B cell (primary cell): Measurements from ENCODE around the gene TSPAN32.

Experiments used
- EZH2 ChIP-seq: IDR thresholded peaks from 2 replicates; pipeline ENCODE4 v1.6.1; 2012; ENCODE audit warnings: borderline replicate concordance, low read depth, mild to moderate bottlenecking, moderate library complexity, low read length; ENCODE audit not compliant: insufficient read depth, poor library complexity, severe bottlenecking
- TF ChIP-seq, protein P1 (sequence below): fragments of 200-600 bp; IDR thresholded peaks from one replicate; pipeline ENCODE4 v1.8.0; 2022; ENCODE audit warnings: antibody characterized with exemption, mild to moderate bottlenecking

DNA sequence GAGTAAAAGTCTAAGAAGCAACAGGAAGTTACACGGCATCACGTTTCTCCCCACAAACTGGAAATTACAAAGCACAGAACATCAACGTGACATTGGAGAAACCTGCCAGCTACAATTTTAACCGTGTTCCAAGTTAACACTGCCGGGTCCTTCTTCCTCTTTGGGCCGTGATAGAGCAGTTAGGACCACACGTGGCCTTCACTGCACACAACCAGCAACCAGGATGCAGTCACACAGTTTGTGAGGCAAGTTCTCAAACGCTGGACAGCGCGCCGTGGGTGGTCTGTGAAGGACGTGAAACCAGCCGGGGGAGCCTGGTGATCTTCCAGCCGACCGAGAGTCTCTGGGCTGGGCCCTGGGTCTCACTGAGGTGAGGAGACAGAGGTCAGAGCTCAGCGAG lies 14.7 kb upstream of the TSPAN32 start:
- TF ChIP-seq, protein P1, sequence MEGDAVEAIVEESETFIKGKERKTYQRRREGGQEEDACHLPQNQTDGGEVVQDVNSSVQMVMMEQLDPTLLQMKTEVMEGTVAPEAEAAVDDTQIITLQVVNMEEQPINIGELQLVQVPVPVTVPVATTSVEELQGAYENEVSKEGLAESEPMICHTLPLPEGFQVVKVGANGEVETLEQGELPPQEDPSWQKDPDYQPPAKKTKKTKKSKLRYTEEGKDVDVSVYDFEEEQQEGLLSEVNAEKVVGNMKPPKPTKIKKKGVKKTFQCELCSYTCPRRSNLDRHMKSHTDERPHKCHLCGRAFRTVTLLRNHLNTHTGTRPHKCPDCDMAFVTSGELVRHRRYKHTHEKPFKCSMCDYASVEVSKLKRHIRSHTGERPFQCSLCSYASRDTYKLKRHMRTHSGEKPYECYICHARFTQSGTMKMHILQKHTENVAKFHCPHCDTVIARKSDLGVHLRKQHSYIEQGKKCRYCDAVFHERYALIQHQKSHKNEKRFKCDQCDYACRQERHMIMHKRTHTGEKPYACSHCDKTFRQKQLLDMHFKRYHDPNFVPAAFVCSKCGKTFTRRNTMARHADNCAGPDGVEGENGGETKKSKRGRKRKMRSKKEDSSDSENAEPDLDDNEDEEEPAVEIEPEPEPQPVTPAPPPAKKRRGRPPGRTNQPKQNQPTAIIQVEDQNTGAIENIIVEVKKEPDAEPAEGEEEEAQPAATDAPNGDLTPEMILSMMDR, result no peak
- no peak for TF ChIP-seq EZH2
